Measurements from ENCODE around the gene RPL3.

DNA sequence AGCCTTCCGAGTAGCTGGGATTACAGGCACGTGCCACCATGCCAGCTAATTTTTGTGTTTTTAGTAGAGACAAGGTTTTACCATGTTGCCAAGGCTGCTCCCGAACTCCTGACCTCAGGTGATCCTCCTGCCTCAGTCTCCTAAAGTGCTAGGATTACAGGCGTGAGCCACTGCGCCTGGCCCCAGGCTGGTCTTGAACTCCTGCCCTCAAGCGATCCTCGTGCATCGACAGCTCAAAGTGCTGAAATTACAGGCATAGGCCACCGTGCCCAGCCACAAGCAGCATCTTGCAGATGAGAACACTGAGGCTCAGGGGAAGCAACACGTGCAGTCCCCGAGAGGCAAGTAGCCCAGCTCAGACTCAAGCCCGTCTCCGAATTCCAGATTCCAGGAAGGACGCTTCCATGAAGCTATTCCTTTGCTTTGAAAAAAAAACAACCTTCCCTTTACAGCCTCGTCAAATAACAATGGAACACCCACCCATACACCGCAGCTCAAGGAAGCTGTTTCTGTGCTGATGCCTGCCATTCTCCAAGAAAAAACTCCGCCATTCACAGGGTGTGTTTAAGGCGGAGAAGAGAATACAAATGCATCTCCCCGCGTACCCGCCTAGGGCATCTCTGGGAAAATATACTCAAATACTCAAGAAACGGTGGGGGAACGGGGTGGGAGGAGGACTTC, 40.1 kb downstream of the RPL3 start:
- no peak for TF ChIP-seq MAZ (IDR thresholded peaks at IDR 0.05; ENCODE audit: borderline replicate concordance, low read depth, low read length)
- no peak for TF ChIP-seq POLR2A (IDR thresholded peaks at IDR 0.05; ENCODE audit: low read depth, low read length)
- TF ChIP-seq SMC3 (IDR thresholded peaks at IDR 0.05; ENCODE audit: low read depth, low read length) = no peak
- TF ChIP-seq CHD1 (IDR thresholded peaks at IDR 0.05; ENCODE audit: low read depth, low read length) = no peak
- TF ChIP-seq MXI1 (IDR thresholded peaks at IDR 0.05; ENCODE audit: borderline replicate concordance, low read depth, low read length) = no peak
- TF ChIP-seq, protein P1, sequence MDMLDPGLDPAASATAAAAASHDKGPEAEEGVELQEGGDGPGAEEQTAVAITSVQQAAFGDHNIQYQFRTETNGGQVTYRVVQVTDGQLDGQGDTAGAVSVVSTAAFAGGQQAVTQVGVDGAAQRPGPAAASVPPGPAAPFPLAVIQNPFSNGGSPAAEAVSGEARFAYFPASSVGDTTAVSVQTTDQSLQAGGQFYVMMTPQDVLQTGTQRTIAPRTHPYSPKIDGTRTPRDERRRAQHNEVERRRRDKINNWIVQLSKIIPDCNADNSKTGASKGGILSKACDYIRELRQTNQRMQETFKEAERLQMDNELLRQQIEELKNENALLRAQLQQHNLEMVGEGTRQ (IDR thresholded peaks at IDR 0.05; ENCODE audit: low read depth, low read length) = no peak
- TF ChIP-seq BHLHE40 (IDR thresholded peaks at IDR 0.05; ENCODE audit: low read depth, low read length) = no peak
- TF ChIP-seq, protein P2, sequence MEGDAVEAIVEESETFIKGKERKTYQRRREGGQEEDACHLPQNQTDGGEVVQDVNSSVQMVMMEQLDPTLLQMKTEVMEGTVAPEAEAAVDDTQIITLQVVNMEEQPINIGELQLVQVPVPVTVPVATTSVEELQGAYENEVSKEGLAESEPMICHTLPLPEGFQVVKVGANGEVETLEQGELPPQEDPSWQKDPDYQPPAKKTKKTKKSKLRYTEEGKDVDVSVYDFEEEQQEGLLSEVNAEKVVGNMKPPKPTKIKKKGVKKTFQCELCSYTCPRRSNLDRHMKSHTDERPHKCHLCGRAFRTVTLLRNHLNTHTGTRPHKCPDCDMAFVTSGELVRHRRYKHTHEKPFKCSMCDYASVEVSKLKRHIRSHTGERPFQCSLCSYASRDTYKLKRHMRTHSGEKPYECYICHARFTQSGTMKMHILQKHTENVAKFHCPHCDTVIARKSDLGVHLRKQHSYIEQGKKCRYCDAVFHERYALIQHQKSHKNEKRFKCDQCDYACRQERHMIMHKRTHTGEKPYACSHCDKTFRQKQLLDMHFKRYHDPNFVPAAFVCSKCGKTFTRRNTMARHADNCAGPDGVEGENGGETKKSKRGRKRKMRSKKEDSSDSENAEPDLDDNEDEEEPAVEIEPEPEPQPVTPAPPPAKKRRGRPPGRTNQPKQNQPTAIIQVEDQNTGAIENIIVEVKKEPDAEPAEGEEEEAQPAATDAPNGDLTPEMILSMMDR (conservative IDR thresholded peaks at IDR 0.05; ENCODE audit: low read depth, low read length) = no peak
- TF ChIP-seq, protein P3, sequence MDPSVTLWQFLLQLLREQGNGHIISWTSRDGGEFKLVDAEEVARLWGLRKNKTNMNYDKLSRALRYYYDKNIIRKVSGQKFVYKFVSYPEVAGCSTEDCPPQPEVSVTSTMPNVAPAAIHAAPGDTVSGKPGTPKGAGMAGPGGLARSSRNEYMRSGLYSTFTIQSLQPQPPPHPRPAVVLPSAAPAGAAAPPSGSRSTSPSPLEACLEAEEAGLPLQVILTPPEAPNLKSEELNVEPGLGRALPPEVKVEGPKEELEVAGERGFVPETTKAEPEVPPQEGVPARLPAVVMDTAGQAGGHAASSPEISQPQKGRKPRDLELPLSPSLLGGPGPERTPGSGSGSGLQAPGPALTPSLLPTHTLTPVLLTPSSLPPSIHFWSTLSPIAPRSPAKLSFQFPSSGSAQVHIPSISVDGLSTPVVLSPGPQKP (IDR thresholded peaks at IDR 0.05; ENCODE audit: borderline replicate concordance, low read depth, low read length) = no peak
- TF ChIP-seq RFX5 (IDR thresholded peaks at IDR 0.05; ENCODE audit: low read depth, low read length) = no peak
- no peak for TF ChIP-seq RAD21 (IDR thresholded peaks at IDR 0.05; ENCODE audit: low read length)
- TF ChIP-seq FOS (IDR thresholded peaks at IDR 0.05; ENCODE audit: low read depth, low read length) = no peak
- TF ChIP-seq RCOR1 (IDR thresholded peaks at IDR 0.05; ENCODE audit: insufficient replicate concordance, low read length) = no peak
- no peak for TF ChIP-seq MAFK (IDR thresholded peaks at IDR 0.05; ENCODE audit: low read depth, low read length)

Data from IMR-90 (cell line).